Stomach (tissue), 4 donors: ENCODE data around the gene PARVB.

ENCODE experiments used
- EP300 ChIP-seq: sonication (generic); formaldehyde crosslinking; IDR thresholded peaks from one replicate; pipeline ENCODE4 v1.6.1; 2017; ENCODE audit warnings: antibody characterized with exemption
- TF ChIP-seq, protein P1 (sequence below), 7 experiments: fragments of 450-650 bp in 4 of 7; fragments of 200-600 bp in 3 of 7; sonication (generic) in 3 of 7; IDR thresholded peaks; one replicate each; pipeline ENCODE4 v1.5.1; 2016 to 2019; ENCODE audit warnings: antibody characterized with exemption in 7 of 7, control low read depth in 2 of 7, mild to moderate bottlenecking in 1 of 7

GRCh38 chr22:44102856-44103255 is 78.8 kb downstream of the PARVB start:
- TF ChIP-seq, protein P1, sequence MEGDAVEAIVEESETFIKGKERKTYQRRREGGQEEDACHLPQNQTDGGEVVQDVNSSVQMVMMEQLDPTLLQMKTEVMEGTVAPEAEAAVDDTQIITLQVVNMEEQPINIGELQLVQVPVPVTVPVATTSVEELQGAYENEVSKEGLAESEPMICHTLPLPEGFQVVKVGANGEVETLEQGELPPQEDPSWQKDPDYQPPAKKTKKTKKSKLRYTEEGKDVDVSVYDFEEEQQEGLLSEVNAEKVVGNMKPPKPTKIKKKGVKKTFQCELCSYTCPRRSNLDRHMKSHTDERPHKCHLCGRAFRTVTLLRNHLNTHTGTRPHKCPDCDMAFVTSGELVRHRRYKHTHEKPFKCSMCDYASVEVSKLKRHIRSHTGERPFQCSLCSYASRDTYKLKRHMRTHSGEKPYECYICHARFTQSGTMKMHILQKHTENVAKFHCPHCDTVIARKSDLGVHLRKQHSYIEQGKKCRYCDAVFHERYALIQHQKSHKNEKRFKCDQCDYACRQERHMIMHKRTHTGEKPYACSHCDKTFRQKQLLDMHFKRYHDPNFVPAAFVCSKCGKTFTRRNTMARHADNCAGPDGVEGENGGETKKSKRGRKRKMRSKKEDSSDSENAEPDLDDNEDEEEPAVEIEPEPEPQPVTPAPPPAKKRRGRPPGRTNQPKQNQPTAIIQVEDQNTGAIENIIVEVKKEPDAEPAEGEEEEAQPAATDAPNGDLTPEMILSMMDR (IDR thresholded peaks at IDR 0.05), result no peak
- TF ChIP-seq EP300, result no peak
